NCI-H128 (cell line): Measurements from ENCODE around the gene OR51E1.

ENCODE experiments used
- DNase-seq: peaks from one replicate; lab custom pipeline; 2025; ENCODE audit not compliant: unreplicated experiment; lab: John Stamatoyannopoulos, UW

The OR51E1 gene

GRCh38 chr11:4704790-4705334, 61.1 kb downstream of the OR51E1 start:
- DNase-seq: no peak
